GM12892 (cell line): Measurements from ENCODE around the gene DEPP1.

ENCODE experiments used
- POLR2A ChIP-seq: IDR thresholded peaks from 2 replicates; pipeline ENCODE4 v1.6.1; 2011; ENCODE audit warnings: low read depth, low read length, control low read depth
- POLR2AphosphoS5 ChIP-seq: IDR thresholded peaks from 2 replicates; pipeline ENCODE4 v1.6.1; 2011; ENCODE audit warnings: low read depth, low read length, control low read depth
- TAF1 ChIP-seq: IDR thresholded peaks from 2 replicates; pipeline ENCODE4 v1.6.1; 2011; ENCODE audit warnings: low read depth, mild to moderate bottlenecking, control low read depth, low read length, borderline replicate concordance

GRCh38 chr10:44984671-44985101 is 6.1 kb upstream of the DEPP1 start:
- no peak for TF ChIP-seq TAF1
- no peak for TF ChIP-seq POLR2A
- TF ChIP-seq POLR2AphosphoS5: no peak
